GM12878 (cell line): ENCODE results near the gene RIPPLY1. TPM values are rescaled to one million over a fixed set of nuclear protein-coding genes. Genes with fewer than 3 reads are reported as not detected.

Experiments used
- ATAC-seq: fragments of 200-7000 bp; cut with Tn5 transposase; 3 replicates; pipeline ENCODE4 v1.9.1; 2020; ENCODE audit warnings: mild to moderate bottlenecking, moderate library complexity
- BruUV-seq: library from RNA; stranded (reverse); fragments of 400-500 nt; replicated peaks from 2 replicates; lab custom pipeline; 2021; lab: Mats Ljungman, UMichigan
- CTCF ChIA-PET: fragments of 300-600 bp; sonication (Branson Sonifier 250); formaldehyde crosslinking; extraction: SDS; loops from one replicate; lab custom pipeline; 2021; ENCODE audit warnings: inconsistent platforms; lab: Yijun Ruan, JAX
- POLR2A ChIA-PET: fragments of 350-600 bp; formaldehyde crosslinking; extraction: SDS; loops from one replicate; lab custom pipeline; 2021; ENCODE audit warnings: inconsistent platforms; lab: Charles Lee
- RAD21 ChIA-PET: fragments of 300-600 bp; sonication (Branson Sonifier 250); formaldehyde crosslinking; loops from one replicate; lab custom pipeline; 2023; ENCODE audit warnings: antibody characterized with exemption; ENCODE audit not compliant: unreplicated experiment; lab: Charles Lee
- SMC1A ChIA-PET: fragments of 300-600 bp; sonication (Branson Sonifier 250); formaldehyde crosslinking; loops from one replicate; lab custom pipeline; 2023; ENCODE audit not compliant: unreplicated experiment, uncharacterized antibody; lab: Charles Lee
- DNase-seq: peaks from one replicate; pipeline ENCODE4 v3.0.0-alpha.2; 2011; ENCODE audit warnings: low read depth, low spot score
- FAIRE-seq: peaks from 3 replicates; lab custom pipeline; 2011; peaks lifted over from hg19 to GRCh38; lab: Jason Lieb, UNC
- H2AFZ ChIP-seq: 2 replicates; pipeline ENCODE4 v1.6.0; 2011; ENCODE audit warnings: low read depth, low read length, control low read depth; ENCODE audit not compliant: control insufficient read depth
- H3K27ac ChIP-seq: 2 replicates; pipeline ENCODE4 v1.5.1; 2011; ENCODE audit warnings: control low read depth; ENCODE audit not compliant: control insufficient read depth, insufficient read depth
- H3K27me3 ChIP-seq, 2 experiments: replicated peaks in 1 of 2; 2 replicates each; pipeline versions ENCODE4 v1.6.0 to v1.6.1; 2011; ENCODE audit warnings: low read length in 1 of 2; ENCODE audit not compliant: control insufficient read depth in 2 of 2, insufficient read depth in 2 of 2
- H3K36me3 ChIP-seq, 2 experiments: 2 replicates each; pipeline ENCODE4 v1.5.1; 2011; ENCODE audit warnings: low read length in 1 of 2; ENCODE audit not compliant: control insufficient read depth in 2 of 2, insufficient read depth in 2 of 2
- H3K4me1 ChIP-seq: 2 replicates; pipeline ENCODE4 v1.6.1; 2011; ENCODE audit warnings: mild to moderate bottlenecking, low read length, moderate library complexity, mixed read lengths; ENCODE audit not compliant: control insufficient read depth, insufficient read depth
- H3K4me2 ChIP-seq: 2 replicates; pipeline ENCODE4 v1.6.0; 2011; ENCODE audit warnings: control low read depth; ENCODE audit not compliant: control insufficient read depth, insufficient read depth
- H3K4me3 ChIP-seq: fragments of 200-600 bp; sonication (generic); 2 replicates; pipeline ENCODE4 v1.5.1; 2016
- H3K79me2 ChIP-seq: 2 replicates; pipeline ENCODE4 v1.6.0; 2011; ENCODE audit warnings: low read length; ENCODE audit not compliant: control insufficient read depth, insufficient read depth
- H3K9ac ChIP-seq: 2 replicates; pipeline ENCODE4 v1.8.0; 2011; ENCODE audit warnings: low read length, control low read depth, mixed read lengths; ENCODE audit not compliant: control insufficient read depth, insufficient read depth
- H3K9me3 ChIP-seq: replicated peaks from 3 replicates; pipeline ENCODE4 v1.5.1; 2011; ENCODE audit warnings: mild to moderate bottlenecking, low read length; ENCODE audit not compliant: control insufficient read depth, insufficient read depth
- H4K20me1 ChIP-seq: 2 replicates; pipeline ENCODE4 v1.6.0; 2011; ENCODE audit not compliant: control insufficient read depth, insufficient read depth
- BRCA1 ChIP-seq: IDR thresholded peaks from 2 replicates; pipeline ENCODE4 v1.6.1; 2011; ENCODE audit warnings: low read depth, low read length, improper control_type of control experiment
- CBX5 ChIP-seq: sonication (generic); IDR thresholded peaks from 2 replicates; pipeline ENCODE4 v1.6.1; 2016; ENCODE audit warnings: low read depth, moderate library complexity, mild to moderate bottlenecking, inconsistent platforms
- EZH2 ChIP-seq: IDR thresholded peaks from 2 replicates; pipeline ENCODE4 v1.6.1; 2012; ENCODE audit warnings: low read depth, mild to moderate bottlenecking, control low read depth, inconsistent platforms, low read length, borderline replicate concordance; ENCODE audit not compliant: control insufficient read depth
- HCFC1 ChIP-seq: fragments of 150-350 bp; IDR thresholded peaks from 2 replicates; pipeline ENCODE4 v1.6.1; 2014; ENCODE audit warnings: low read length
- LARP7 ChIP-seq: fragments of 450-650 bp; IDR thresholded peaks from 2 replicates; pipeline ENCODE4 v1.6.1; 2017; ENCODE audit warnings: mild to moderate bottlenecking
- NFYB ChIP-seq: IDR thresholded peaks from 2 replicates; pipeline ENCODE4 v1.6.1; 2011; ENCODE audit warnings: low read depth, mild to moderate bottlenecking, low read length, improper control_type of control experiment, moderate library complexity; ENCODE audit not compliant: insufficient read depth
- PML ChIP-seq: IDR thresholded peaks from 2 replicates; pipeline ENCODE4 v1.6.1; 2012; ENCODE audit warnings: low read length, inconsistent platforms
- POLR2AphosphoS5 ChIP-seq: IDR thresholded peaks from 2 replicates; pipeline ENCODE4 v1.6.1; 2011; ENCODE audit warnings: mild to moderate bottlenecking, low read length, inconsistent platforms
- RAD21 ChIP-seq: IDR thresholded peaks from 2 replicates; pipeline ENCODE4 v1.6.1; 2011; ENCODE audit warnings: mild to moderate bottlenecking, low read depth, low read length, moderate library complexity; ENCODE audit not compliant: insufficient read depth
- RAD51 ChIP-seq: fragments of 450-650 bp; IDR thresholded peaks from 2 replicates; pipeline ENCODE4 v1.6.1; 2016; ENCODE audit warnings: moderate library complexity, mild to moderate bottlenecking, inconsistent platforms
- RBBP5 ChIP-seq: fragments of 200-600 bp; sonication (generic); conservative IDR thresholded peaks from 2 replicates; pipeline ENCODE4 v1.6.1; 2016
- SMAD5 ChIP-seq: IDR thresholded peaks from 2 replicates; pipeline ENCODE4 v1.6.1; 2016; ENCODE audit warnings: antibody characterized with exemption, low read depth
- ZNF622 ChIP-seq: fragments of 450-650 bp; IDR thresholded peaks from 2 replicates; pipeline ENCODE4 v1.6.1; 2017; ENCODE audit warnings: mild to moderate bottlenecking, inconsistent platforms
- WGBS: methylation state at CpG from one replicate; pipeline ENCODE4 v1.1.6; 2016; ENCODE audit warnings: low lambda C conversion rate; ENCODE audit not compliant: insufficient replicate concordance, insufficient coverage; ENCODE audit errors: missing lambda C conversion rate; 5-methylcytosine and 5-hydroxymethylcytosine counted together
- in situ Hi-C: fragments of 300-500 bp; cut with MboI; formaldehyde crosslinking; loops from 9 replicates; pipeline ENCODE4 v1.14.3; 2018; ENCODE audit warnings: mixed read lengths
- intact Hi-C: fragments of 100-400 bp; cut with micrococcal nuclease; formaldehyde crosslinking; loops from one replicate; pipeline ENCODE4 v1.14.2; 2022; ENCODE audit not compliant: unreplicated experiment
- polyA plus RNA-seq, 11 experiments: library from polyadenylated mRNA; depleted of rRNA in 4 of 11; unstranded in 6 of 11; stranded (reverse) in 5 of 11; fragments of >200 nt; fragmentation: Nextera tagmentation in 4 of 11; fragmentation: Illumina TruSeq in 1 of 11; extraction: Ambion mirVana in 4 of 11; extraction: Trizol in 1 of 11; gene quantifications; 1 replicate in 1 of 11; 2 replicates in 10 of 11; pipeline versions ENCODE4 v1.2.1 to v1.2.3, GENCODE V29; 2011 to 2016; ENCODE audit warnings: inconsistent platforms in 2 of 11, missing spikeins in 2 of 11, low read depth in 1 of 11
- total RNA-seq, 4 experiments: library from RNA; depleted of rRNA in 3 of 4; stranded (reverse); fragments of >200 nt in 3 of 4; fragmentation: Illumina TruSeq in 1 of 4; extraction: Trizol in 1 of 4; gene quantifications; 2 replicates each; pipeline versions ENCODE4 v1.2.1 to v1.2.3, GENCODE V29; 2013 to 2021

Gene RIPPLY1
- total and polyA plus RNA-seq, 10 of the 15 experiments (the other 5 are each of a cell fraction or from before 2014, with no cell fraction given), result not detected

DNA sequence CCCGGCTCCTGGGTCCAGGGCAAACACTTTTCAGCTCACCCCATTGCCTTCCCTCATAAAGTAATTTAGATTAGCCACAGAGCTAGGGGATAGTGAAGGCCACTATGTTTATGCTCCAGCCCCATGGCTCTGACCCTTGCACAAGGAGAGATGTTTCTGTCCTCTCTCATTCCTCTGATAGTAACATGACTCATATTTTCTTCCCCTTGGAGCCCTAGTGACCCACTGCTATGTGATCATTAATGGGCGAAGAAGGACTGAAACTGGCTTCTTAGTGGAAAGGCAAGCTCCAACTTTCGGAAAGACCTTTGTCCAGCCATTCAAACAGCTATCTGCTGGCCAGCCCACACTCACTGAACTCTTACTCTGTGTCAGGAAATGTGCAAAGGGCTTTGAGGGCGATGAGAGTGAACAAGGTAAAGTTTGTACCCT lies 29.4 kb upstream of the RIPPLY1 start:
- no TSS peak for BruUV-seq
- in situ Hi-C loops, result no loop called here
- SMC1A ChIA-PET, result interaction anchor here (0.8 kb wide), 1 partner anchor 9 kb away, joined by 3 read pairs; no protein-coding TSS in a partner anchor
- FAIRE-seq, result no peak
- Histone ChIP-seq H3K4me2 (no peak overlapping the region), H3K4me1 (no peaks in the 10 kb centered on the region), H3K27ac (no peak overlapping the region), H4K20me1 (no peaks in the 10 kb centered on the region), H3K79me2 (no peaks in the 10 kb centered on the region), H3K4me3 (no peak overlapping the region), H2AFZ (no peak overlapping the region), H3K36me3 (no peaks in the 10 kb centered on the region), H3K9ac (no peak overlapping the region), H3K9me3 (no peaks in the 10 kb centered on the region), H3K27me3 (no peaks in the 10 kb centered on the region; a peak in 1 of 4 replicates)
- no peak for ATAC-seq
- DNase-seq, result no peak
- 0% methylated on average over 4 of the region's 4 CpGs for WGBS
- intact Hi-C loops, result no loop called here
- RAD21 ChIA-PET, result no interaction called here
- CTCF ChIA-PET, result interaction anchor here (1.0 to 1.2 kb wide), 2 partner anchors 38 to 138 kb away, joined by 3 read pairs; no protein-coding TSS in a partner anchor
- TF ChIP-seq HCFC1 (no peak), LARP7 (no peak), NFYB (no peak), ZNF622 (no peak), BRCA1 (no peak), RBBP5 (no peak), SMAD5 (no peak), PML (no peak), EZH2 (no peak), CBX5 (no peak), RAD21 (no peak), RAD51 (no peak), POLR2AphosphoS5 (no peak)
- POLR2A ChIA-PET, result no interaction called here
